GM21423 (cell line): Measurements from ENCODE around the gene CADPS2.

Experiments used
- ATAC-seq: cut with Tn5 transposase; IDR thresholded peaks from one replicate; pipeline ENCODE4 v1.9.1; 2021; ENCODE audit warnings: mild to moderate bottlenecking, moderate library complexity; ENCODE audit not compliant: unreplicated experiment

The CADPS2 gene

DNA sequence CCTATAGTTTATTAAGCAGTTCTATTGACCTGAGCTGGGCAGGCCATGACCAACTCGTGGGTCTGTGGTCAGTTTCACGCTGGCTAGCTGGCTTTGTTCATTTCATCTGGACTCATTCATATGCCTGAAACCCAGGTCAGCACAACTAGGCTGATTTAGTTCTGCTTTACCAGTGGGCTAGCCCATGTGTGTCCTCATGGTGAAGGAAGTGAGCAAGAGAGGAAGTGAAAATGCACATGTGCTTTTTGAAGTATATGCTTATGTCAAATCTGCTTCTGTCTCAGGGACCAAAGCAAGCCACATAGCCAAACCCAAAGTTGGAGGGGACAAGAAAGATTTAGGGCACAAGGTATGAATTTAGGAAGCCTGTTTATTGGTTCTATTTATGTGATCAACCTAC is 341.8 kb downstream of the CADPS2 start:
- ATAC-seq: peak; percentile 94

DNA sequence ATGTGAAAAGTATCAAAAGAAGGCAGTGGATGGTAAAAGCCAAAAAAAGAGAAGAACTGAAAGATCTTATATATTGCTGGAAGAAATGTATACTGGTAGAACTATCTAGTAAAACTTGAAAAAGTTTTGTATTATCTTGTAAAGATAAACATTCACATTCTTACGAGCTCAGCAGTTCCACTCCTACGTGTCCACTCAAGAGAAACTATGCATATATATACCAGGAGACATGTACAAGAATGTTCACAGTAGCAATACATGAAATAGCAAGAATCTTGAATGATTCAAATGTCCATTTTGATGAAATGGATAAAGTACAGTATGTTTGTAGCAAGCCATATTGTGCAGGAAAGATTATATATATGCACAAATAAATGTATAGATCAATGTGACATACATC is 342.4 kb downstream of the CADPS2 start:
- ATAC-seq: no peak

DNA sequence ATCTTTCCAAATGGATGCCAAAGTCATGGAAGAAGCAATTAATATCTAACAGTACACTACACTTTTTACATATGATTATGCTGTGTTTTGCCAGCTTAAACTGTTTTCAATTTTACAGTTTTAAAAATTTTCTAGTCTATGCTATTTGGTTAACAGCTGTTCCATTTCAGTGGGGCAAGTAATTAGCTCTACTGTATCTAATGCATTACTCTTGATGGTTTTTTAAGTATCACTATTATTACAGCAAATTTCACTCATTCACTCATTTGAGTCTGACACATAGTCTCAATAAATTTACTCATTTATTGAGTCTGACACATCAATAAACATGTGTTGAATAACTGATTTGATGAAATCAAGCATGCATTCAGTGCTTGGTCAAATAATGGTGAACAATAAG is 343.1 kb downstream of the CADPS2 start:
- no peak for ATAC-seq

DNA sequence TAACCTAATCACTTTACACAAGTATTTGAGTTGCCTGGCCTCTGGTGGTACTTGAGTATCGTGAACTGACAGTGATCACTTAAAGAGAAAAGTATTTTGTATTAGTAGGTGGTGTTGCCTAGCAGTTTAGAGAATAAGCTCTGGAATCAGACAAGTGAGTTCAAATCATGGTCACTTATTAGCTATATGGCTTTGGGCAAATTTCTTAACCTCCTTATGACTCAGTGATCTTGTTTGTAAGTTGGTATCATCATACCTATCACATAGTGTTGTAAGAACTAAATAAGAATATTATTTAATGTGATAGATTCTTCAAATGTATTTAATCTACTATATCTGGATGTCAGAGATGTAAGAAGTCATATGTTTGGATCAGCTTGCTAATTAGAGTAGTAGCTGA is 351.2 kb downstream of the CADPS2 start:
- no peak for ATAC-seq

DNA sequence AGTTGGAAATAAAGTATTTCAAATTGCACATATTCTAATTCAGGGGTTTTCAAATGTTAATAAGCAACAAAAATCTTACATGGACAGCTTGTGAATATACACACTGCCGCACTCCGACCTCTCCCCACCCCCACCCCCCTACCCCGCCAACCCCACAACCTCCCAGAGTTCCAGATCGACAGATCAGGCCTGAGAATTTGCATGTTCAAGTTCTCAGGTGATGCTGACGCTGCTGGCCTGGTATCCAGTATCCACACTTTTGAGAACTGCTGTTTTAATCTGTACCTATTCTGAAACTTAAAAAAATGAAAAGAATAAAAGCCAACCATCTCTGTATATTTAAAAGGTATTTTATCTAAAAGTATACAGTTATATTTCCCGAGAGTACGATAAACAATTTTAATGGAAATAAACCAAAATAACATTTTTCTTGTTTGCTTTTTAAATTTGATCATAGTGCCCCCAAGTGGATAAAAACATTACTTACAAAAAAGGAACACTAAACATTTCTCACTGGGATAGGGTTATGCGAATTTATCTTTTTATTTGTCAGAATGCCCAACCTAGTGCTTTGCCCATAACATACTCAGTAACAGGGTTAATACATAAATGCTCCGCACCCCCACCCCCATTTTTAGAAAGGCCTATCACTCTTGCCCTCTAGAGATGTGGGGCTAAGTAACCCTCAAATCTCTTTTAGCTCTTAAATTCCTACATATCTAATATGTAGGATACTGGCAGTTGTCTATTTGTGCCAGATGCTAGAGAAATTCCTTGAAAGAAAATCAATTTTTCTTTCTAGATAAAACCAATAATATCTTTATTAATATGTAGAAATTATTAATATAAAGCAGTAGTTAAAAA is 353.6 kb downstream of the CADPS2 start:
- ATAC-seq: no peak

DNA sequence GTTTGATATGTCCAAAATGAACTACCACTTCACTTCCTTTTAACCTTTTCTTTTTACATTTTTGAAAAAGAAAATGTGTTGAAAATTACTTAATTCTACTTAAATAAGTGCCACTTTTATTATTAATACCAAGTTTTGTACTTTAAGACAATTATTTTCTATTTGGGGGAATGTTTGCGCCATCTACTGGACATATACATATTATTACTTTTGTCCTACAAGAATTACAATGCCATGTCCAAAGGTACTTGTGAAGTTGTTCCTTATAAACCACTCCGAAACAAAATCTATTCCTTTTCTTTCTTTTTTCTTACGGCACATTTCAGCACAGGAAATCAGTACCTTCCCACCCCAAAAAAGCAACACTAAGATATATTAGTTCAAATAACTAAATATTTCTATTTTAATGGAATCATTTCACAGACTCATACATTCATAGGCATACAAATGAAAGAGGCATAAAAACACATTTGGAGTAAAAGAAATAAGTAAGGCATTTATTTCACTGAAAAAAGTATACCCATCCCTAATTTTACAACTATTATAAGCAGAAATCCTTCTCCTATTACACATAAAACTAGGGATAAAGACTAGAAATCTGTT is 357.3 kb downstream of the CADPS2 start:
- peak; percentile 54 for ATAC-seq

DNA sequence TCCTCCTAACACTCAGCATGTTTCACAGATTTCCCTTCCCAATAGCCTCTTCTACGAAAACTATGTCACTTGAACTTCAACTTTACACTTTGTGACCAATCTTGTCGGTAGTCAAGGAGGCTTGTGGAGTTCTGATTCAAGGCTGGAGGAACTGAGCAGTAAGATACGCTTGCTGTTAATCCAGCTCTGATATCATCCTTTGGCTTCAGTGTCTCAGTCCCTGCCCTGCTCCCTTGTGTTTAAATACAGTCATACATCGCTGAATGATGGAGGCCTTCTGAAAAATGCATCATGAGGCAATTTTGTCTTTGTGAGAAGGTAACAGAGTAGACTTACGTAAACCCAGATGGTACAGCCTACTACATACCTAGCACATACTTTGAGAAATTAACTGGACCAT is 360.9 kb downstream of the CADPS2 start:
- no peak for ATAC-seq

DNA sequence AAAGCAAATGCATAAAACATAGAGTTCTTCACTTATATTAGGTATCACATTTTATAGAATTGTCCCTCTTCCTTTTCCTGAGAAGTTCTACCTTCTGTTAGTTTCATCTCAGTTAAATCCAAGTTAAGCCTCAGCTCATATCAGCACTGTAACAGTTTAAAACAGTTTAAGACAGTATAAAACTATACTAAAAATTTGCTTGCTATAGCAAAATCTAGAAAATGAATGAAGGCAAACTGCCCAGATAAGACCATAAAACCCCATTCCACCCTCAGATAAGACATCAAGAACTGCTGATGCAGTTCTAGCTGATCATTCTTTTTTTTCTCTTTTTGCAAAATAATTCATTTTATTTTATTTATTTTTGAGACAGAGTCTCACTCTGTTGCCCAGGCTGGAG is 364.5 kb downstream of the CADPS2 start:
- ATAC-seq: no peak

DNA sequence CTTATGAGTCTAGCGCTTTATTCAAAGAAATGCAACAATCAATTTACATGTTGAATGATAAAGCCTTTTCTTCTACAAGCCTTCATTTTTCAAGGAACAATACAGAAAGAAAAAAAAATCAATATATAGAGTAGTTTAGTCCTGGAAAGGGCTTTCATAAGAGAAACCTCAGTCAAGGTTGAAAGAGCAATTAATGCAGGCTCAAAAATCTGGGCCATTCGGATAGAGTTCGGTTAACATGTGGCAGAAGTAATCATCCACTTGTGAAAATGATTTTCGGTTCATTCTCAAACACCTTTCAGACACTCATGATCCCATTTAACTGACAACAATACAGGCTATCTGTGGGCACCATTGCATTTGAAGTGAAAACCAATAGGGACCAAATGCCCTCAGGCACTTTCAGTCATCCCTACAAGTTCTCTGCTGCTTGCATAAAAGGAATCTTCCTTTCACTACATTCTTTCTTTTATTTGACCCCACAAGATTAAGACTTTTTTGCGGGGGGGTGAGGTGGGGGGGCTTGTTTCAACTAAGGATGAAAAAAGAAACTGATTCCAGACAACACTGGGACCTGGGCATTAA is 365.2 kb downstream of the CADPS2 start:
- no peak for ATAC-seq

DNA sequence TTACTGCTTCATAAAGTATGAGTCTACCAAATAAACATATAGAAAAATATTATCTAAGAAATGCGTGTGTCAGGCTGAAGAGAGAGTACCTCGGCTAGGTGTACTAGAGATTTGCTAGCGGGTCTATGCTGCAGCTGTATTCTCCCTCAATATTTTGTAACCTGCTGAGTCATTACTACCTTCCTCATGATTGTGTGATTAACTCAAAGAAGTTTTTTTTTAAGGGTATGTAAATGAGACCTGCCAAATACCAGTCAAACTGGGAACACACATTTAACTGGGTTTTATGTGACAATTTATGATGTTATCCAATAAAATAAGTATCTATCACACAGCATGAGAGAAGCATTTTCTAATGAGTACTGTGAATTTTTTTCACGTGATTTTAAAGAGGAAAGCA is 367.8 kb downstream of the CADPS2 start:
- ATAC-seq: no peak

DNA sequence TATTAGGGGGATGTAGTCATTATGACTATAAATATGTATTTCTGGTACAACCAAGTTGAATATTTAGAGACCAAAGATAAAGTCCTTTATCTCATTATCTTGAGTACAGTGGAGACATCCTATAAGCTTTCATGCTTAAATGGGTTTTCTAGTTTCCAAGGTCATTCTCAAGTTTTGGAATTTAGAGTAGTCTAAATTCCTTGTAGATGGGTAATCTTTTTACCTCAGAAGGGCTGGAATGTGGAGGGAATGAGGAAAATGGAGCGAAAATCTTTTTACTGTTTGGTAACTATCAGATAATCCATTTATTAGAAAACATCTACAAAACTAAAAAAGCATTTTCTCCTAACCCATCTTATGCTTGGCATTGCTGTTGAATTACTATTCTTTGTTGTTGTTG is 368.7 kb downstream of the CADPS2 start:
- no peak for ATAC-seq

DNA sequence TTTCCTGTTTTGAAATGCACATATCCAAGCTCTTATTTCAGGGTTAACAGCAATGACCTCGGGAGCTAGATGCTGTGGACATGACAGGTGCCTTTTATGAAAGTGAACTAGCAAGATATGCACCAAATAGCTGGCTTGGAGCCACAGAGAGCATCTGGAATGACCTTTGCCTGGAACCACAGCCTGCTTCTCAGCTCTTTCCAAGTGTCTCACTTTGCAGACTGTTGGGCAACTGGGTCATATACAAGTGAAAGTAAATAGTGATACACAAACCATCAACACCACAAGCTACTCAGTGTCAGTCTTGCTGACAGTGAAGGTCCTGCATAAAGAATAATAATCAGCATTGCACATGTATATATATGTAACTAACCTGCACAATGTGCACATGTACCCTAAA is 370.9 kb downstream of the CADPS2 start:
- no peak for ATAC-seq

DNA sequence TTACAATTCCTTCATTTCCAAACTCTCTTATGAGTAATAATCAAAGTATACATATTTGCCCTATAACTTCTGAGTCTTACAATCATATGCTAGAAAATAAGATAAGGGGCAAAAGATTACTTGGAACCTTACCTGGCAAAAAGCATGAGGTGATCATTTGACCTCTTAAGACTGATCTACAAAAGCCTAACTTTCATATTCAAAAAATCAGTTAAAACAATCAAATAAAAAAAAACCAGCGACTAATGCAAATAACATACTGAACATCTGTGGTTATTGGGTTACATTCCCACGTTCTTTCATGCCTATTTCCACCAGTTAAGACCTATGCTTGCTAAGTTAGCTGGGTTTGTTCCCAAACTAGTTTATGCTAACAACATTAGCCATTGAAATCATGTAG is 375.0 kb downstream of the CADPS2 start:
- ATAC-seq: no peak

DNA sequence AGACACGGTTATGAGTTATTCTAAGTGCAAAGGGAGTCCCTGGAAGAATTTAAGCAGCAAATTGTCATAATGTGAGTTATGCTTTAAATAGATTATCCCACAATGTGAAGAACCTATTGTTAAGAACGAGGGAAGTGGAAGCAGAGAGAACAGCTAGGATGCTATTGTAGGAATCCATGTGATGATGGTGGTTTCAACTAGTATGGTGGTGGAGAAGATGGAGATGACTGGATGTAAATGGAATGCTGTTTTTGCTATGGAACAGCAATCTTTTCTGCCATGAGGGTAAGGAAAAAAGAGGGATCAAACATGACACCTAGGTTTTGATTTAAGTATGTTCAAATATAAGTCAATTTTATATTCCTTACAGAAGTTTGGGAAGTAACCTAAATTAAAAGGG is 378.7 kb downstream of the CADPS2 start:
- ATAC-seq: no peak

DNA sequence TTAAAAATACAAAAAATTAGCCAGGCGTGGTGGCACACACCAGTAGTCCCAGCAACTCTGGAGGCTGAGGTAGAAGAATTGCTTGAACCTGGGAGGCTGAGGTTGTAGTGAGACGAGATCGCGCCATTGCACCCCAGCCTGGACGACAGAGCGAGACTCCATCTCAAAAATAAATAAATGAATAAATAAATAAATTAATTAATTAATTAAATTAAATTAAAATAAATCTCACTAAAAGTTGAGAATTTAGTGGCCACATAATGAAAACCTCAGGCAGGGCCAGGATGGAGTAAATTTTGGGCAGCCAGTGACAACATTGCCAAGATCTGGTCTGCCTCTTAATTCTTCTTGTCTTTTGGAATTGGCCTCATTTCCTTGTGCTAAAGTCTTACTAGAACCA is 394.3 kb downstream of the CADPS2 start:
- no peak for ATAC-seq

DNA sequence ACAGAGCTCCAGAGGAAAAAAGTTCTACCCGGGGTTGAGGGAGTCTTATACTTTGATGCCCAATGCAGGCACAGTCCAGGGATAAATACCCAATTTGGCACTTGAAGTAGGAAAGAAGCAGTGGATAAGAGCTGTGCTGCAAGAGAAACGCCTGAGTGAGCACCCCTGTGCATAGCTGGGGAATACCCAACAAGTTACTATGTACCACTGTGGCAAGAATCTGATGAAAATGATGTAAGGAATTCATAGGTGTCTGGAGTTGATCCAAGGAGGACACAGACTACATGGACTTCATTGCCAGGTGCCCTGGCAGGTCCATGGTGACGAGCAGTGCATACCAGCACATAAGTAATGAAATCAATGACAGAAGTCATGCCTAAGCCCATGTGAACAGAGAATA is 398.0 kb downstream of the CADPS2 start:
- ATAC-seq: no peak

DNA sequence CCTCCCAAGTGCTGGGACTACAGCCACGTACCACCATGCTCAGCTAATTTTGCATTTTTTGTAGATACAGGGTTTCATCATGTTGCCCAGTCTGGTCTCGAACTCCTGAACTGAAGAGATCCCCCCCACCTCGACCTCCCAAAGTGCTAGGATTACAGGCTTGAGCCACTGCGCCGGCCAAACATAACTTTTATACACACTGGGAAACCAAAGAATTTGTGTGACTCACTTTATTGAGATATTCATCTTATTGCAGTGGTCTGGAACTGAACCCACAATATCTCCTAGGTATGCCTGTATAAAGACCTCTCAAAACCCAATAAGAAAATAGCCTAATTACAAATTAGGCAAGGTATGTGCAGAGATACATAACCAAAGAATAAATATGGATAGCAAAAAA is 399.1 kb downstream of the CADPS2 start:
- no peak for ATAC-seq

DNA sequence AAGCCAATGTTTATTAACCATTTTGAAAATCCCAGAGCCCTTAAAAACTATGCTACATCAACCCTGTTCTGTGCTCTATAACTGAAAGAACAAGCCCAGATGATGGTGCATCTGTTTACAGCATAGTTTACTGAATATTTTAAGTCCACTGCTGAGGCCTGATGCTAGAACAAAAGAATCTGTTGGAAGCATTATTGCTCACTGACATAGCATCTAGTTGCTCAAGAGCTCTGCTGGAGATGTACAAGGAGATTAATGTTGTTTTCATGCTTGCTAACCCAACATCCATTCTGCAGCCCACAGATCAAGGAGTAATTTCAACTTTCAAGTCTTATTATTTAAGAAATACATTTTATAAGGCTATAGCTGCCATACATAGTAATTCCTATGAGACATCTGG is 400.4 kb downstream of the CADPS2 start:
- no peak for ATAC-seq

DNA sequence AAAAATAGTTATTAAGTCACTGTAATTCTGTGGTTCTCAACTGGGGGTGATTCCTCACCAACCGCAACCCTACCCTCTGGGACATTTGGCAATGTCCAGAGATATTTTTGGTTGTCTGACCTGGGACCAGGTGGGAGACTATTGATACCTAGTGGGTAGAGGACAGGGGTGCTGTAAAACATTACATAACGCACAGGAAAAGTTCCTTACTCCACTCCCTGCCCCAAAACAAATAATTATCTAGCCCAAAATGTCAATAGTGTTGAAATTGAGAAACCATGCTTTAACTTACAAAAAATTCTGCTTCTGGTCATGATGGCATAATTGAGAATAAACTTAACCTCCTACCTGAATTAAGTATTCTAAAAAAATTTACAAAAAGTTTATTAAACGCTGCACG is 404.0 kb downstream of the CADPS2 start:
- ATAC-seq: no peak

DNA sequence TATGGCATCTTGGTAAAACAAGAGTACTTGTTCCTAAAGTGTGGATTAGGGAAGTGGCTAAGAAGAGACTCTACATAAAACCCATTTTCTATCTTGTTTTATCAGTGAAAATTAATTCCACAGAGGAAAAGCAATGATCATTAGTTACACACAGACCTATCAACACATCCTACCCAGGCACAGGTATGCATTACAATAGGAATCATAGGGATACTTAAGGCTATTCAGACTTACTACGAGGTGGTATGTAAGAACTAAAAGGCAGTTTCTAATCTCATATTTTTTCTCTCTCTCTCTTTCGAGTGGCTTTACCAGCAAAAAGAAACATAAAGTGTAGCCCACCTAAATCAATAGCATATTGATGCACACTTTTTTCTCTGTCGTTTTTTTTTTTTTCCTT is 415.4 kb downstream of the CADPS2 start:
- no peak for ATAC-seq

DNA sequence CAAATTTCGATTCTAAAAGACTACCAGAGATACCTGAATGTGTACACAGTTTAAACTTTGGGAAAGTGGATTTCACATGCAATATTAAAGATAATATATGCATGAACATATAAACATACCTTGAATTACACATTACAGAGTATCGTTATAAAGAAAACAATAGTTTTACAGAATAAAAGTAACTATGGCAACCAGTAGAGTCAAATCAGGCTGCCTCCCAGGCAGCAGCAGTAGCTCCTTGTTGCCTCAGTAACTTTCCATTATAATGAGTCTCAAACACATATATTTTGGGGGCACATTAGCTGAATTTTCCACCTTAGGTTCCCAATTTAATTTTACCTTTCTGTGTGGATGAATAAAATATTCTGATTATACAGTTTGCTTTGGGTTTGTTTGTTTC is 417.3 kb downstream of the CADPS2 start:
- no peak for ATAC-seq

DNA sequence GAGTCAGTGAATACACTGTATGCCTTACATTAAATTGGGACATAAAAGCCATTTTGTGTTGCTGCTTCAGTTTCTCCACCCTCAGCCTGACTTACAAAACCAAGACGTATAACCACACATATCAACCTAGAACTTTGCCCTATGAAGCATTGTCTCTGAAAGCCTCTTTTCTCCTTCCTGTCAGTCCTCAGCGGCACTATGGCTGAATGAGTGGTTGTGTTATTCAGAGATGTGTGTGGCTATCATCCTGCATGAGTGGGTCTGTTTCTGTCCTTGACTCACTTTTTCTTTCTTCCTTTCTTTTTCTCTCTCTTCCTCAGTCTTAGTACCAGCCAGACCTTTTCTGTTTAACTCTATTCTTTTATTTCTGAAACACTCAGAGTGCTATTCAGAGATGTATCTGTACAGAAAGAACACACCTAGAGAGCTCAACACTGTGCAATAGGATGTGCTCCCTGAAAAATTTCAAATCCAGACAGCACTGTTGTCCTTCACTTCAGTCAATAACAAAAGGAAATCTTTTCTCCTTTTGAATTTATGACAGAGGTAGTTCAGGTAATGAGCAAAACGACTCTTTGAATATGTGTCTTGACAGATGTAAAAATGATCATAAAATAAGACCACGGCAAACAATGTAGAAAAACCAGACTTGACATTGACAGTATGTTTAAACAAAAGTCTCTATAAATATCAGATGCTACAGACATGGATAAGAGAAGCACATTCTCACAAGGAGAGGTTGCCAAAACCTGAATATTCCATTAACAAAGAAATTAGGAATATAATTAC is 418.4 kb downstream of the CADPS2 start:
- no peak for ATAC-seq
